Stimulated activated naive CD8-positive, alpha-beta T cell treated with anti-CD3 and anti-CD28 coated beads, Interleukin-15, Interleukin-2, amounts not matched to agents 100 U/mL and 50 U/mL, for 24 hours (primary cell): Measurements from ENCODE around the gene RASAL1.

Experiments
- ATAC-seq: fragments of 150-1000 bp; cut with Tn5 transposase; one replicate; pipeline ENCODE4 v1.10.0; 2021
- DNase-seq: peaks from one replicate; pipeline ENCODE4 v3.0.0; 2021

RASAL1 gene

GRCh38 chr12:113115455-113116126 is 20.0 kb downstream of the RASAL1 start:
- DNase-seq = no peak
- no peak for ATAC-seq

GRCh38 chr12:113114447-113115178 is 20.9 kb downstream of the RASAL1 start:
- DNase-seq = no peak
- ATAC-seq = no peak

GRCh38 chr12:113113397-113113796 is 22.2 kb downstream of the RASAL1 start:
- ATAC-seq = no peak
- DNase-seq = no peak

GRCh38 chr12:113112043-113112899 is 23.3 kb downstream of the RASAL1 start:
- ATAC-seq (no peak), DNase-seq (no peak)

- DNase-seq = no peak
- ATAC-seq = no peak
Observed at GRCh38 chr12:113111247-113111646, 24.3 kb downstream of the RASAL1 start.

GRCh38 chr12:113109872-113110599 is 25.5 kb downstream of the RASAL1 start:
- DNase-seq (no peak), ATAC-seq (no peak)

GRCh38 chr12:113109360-113109759 is 26.2 kb downstream of the RASAL1 start:
- DNase-seq (no peak), ATAC-seq (no peak)

- DNase-seq (no peak), ATAC-seq (no peak)
Observed at GRCh38 chr12:113108308-113108707, 27.3 kb downstream of the RASAL1 start.

GRCh38 chr12:113106361-113106760 is 29.2 kb downstream of the RASAL1 start:
- ATAC-seq (no peak), DNase-seq (no peak)

GRCh38 chr12:113105606-113106271 is 29.8 kb downstream of the RASAL1 start:
- ATAC-seq (no peak), DNase-seq (no peak)

- DNase-seq (no peak), ATAC-seq (no peak)
Observed at GRCh38 chr12:113104953-113105510, 30.5 kb downstream of the RASAL1 start.

- DNase-seq (peak; percentile 67), ATAC-seq (peak; percentile 83)
Observed at GRCh38 chr12:113103756-113104450, 31.7 kb downstream of the RASAL1 start.

- ATAC-seq (no peak), DNase-seq (no peak)
Observed at GRCh38 chr12:113102811-113103210, 32.8 kb downstream of the RASAL1 start.

GRCh38 chr12:113101751-113102150 is 33.8 kb downstream of the RASAL1 start:
- DNase-seq = no peak
- no peak for ATAC-seq

- ATAC-seq (no peak), DNase-seq (no peak)
Observed at GRCh38 chr12:113099764-113100163, 35.8 kb downstream of the RASAL1 start.

GRCh38 chr12:113099364-113099763 is 36.2 kb downstream of the RASAL1 start:
- DNase-seq = no peak
- no peak for ATAC-seq

- ATAC-seq (peak; percentile 84), DNase-seq (peak; percentile 85)
Observed at GRCh38 chr12:113098441-113099028, 37.0 kb downstream of the RASAL1 start.

- ATAC-seq (no peak), DNase-seq (no peak)
Observed at GRCh38 chr12:113097716-113098440, 37.7 kb downstream of the RASAL1 start.

GRCh38 chr12:113096675-113097461 is 38.7 kb downstream of the RASAL1 start:
- ATAC-seq = no peak
- DNase-seq = no peak
